Endometrial microvascular endothelial cells (primary cell): ENCODE data around the gene RDH11. TPM values are rescaled to one million over a fixed set of nuclear protein-coding genes. Genes with fewer than 3 reads are reported as not detected.
"Not testable (repeated sequence)": the region's sequence is repeated elsewhere in the genome, so short reads cannot be mapped to it uniquely, and the experiment has no call there.

Experiments used
- in situ Hi-C: cut with HindIII; loops from 2 replicates; pipeline ENCODE4 v1.10.0; 2017; ENCODE audit warnings: low sequenced_read_pairs, low pct_unique_long_range_greater_than_20kb; ENCODE audit errors: inconsistent ontology term
- total RNA-seq: library from RNA; depleted of rRNA; stranded (reverse); fragments of >200 nt; gene quantifications from one replicate; pipeline ENCODE4 v1.2.3, GENCODE V29; 2015; ENCODE audit errors: inconsistent ontology term

RDH11 gene
- total RNA-seq, 1 donor from 2014 or later = 92.6 TPM

- in situ Hi-C loops = not testable (repeated sequence)
Measured at GRCh38 chr14:67709346-67709745, 13.8 kb upstream of the RDH11 start.

GRCh38 chr14:67705211-67705610, 9.6 kb upstream of the RDH11 start:
- in situ Hi-C loops = no loop called here

GRCh38 chr14:67704484-67705089, 9.0 kb upstream of the RDH11 start:
- in situ Hi-C loops = no loop called here

GRCh38 chr14:67703997-67704396, 8.4 kb upstream of the RDH11 start:
- in situ Hi-C loops = no loop called here

GRCh38 chr14:67701492-67701891, 5.9 kb upstream of the RDH11 start, which contains the start of gene RDH12:
Gene RDH12 (plus strand): TSS chr14:67701886. CDS start chr14:67722643, 20,757 bp downstream.
- in situ Hi-C loops = not testable (repeated sequence)

GRCh38 chr14:67698179-67698578, 2.6 kb upstream of the RDH11 start:
- in situ Hi-C loops = loop anchor here (10.0 kb wide), 1 partner anchor 113 kb away; no protein-coding TSS in a partner anchor

- in situ Hi-C loops = loop anchor here (10.0 kb wide), 1 partner anchor 112 kb away; no protein-coding TSS in a partner anchor
Measured at GRCh38 chr14:67697006-67697405, 1.4 kb upstream of the RDH11 start.

GRCh38 chr14:67694791-67695393, 672 bp downstream of the RDH11 start:
- in situ Hi-C loops = loop anchor here (10.0 kb wide), 1 partner anchor 110 kb away; no protein-coding TSS in a partner anchor

GRCh38 chr14:67690011-67690410, 5.6 kb downstream of the RDH11 start:
- in situ Hi-C loops = loop anchor here (10.0 kb wide), 1 partner anchor 105 kb away; no protein-coding TSS in a partner anchor

- in situ Hi-C loops = no loop called here
Measured at GRCh38 chr14:67683842-67684241, 11.7 kb downstream of the RDH11 start.

- in situ Hi-C loops = no loop called here
Measured at GRCh38 chr14:67680941-67681340, 14.6 kb downstream of the RDH11 start.

GRCh38 chr14:67680121-67680602, 15.4 kb downstream of the RDH11 start:
- in situ Hi-C loops = no loop called here

GRCh38 chr14:67679006-67679405, 16.6 kb downstream of the RDH11 start:
- in situ Hi-C loops = no loop called here

- in situ Hi-C loops = no loop called here
Measured at GRCh38 chr14:67675219-67675582, 20.4 kb downstream of the RDH11 start.

- in situ Hi-C loops = no loop called here
Measured at GRCh38 chr14:67674480-67675218, 20.9 kb downstream of the RDH11 start, which contains the start of gene VTI1B. Gene VTI1B (minus strand): TSS chr14:67674632. CDS start chr14:67674489, 143 bp downstream.

GRCh38 chr14:67674139-67674479, 21.5 kb downstream of the RDH11 start:
- in situ Hi-C loops = no loop called here

GRCh38 chr14:67673451-67673850, 22.1 kb downstream of the RDH11 start:
- in situ Hi-C loops = no loop called here

- in situ Hi-C loops = no loop called here
Measured at GRCh38 chr14:67668559-67668958, 27.0 kb downstream of the RDH11 start.

- in situ Hi-C loops = no loop called here
Measured at GRCh38 chr14:67666750-67667449, 28.7 kb downstream of the RDH11 start.
